Lower leg skin (tissue), 4 donors: ENCODE data around the gene P2RX2. TPM values are rescaled to one million over a fixed set of nuclear protein-coding genes. Genes with fewer than 3 reads are reported as not detected.

Source experiments
- DNase-seq, 2 donors: peaks; one replicate each; pipeline ENCODE4 v3.0.0-alpha.2; 2019; ENCODE audit warnings: low spot score in 2 of 2
- H3K4me3 ChIP-seq: fragments of 200-600 bp; sonication (generic); 2 replicates; pipeline ENCODE4 v1.5.1; 2017; ENCODE audit warnings: mild to moderate bottlenecking, low read depth; ENCODE audit not compliant: poor library complexity, severe bottlenecking
- POLR2A ChIP-seq, 2 donors: fragments of 450-650 bp; IDR thresholded peaks; one replicate each; pipeline ENCODE4 v1.6.1; 2016 to 2017; ENCODE audit warnings: antibody characterized with exemption in 2 of 2, mild to moderate bottlenecking in 1 of 2, moderate library complexity in 1 of 2
- WGBS, 2 donors: methylation state at CpG; one replicate each; pipeline ENCODE4 v1.1.5; 2018; 5-methylcytosine and 5-hydroxymethylcytosine counted together
- intact Hi-C: fragments of 100-400 bp; cut with DNase I; formaldehyde crosslinking; loops from one replicate; pipeline ENCODE4 v1.15.0; 2023; ENCODE audit warnings: low total_unique reads
- total RNA-seq, 4 donors: library from RNA; depleted of rRNA; stranded (reverse); fragments of >200 nt; gene quantifications; one replicate each; pipeline ENCODE4 v1.1.0, GENCODE V29; 2016
- TF ChIP-seq, protein P1 (sequence below), 3 donors: fragments of 450-650 bp; IDR thresholded peaks; one replicate each; pipeline ENCODE4 v1.5.1; 2016; ENCODE audit warnings: antibody characterized with exemption in 3 of 3, mild to moderate bottlenecking in 3 of 3, moderate library complexity in 2 of 3

P2RX2 gene
- total RNA-seq, 4 donors from 2014 or later, result not detected

DNA sequence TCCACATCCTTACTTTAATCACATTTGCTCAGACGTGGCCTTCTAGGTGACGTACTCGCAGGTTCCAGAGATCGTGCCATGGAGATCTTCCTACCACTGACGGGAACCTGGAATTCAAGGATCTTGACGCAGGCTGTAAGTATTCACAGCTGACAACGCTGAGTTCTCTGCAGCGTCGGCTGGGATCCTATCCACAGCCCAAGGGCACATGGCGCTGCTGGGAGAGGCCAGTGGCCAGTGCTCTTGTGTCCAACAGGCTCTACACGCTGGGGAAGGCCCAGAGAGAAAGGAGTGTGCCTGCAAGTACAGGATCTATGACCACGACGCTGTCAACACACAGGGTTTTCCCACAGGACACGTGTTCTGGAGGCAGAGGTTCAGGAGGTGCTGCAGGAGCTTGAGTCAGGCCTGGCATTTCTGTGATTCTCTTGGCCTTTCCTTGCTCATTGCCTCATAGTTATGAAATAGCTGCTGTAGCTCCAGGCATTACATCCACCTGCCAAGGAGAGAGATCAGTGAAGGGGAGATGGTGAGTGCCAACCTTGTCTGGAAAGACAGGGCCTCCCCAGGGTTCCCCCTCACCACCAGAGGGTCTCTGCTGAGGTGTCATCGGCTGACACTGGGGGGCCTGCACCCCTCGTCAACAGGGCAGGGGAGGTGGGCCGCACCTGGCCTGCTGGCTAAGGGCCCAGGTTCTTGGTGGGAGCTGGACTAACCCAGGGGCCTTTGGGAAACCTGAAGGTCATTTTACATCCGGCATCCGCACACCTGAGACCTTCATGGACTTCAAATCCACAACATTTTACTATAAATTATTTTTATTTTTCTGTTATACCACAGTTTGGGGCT lies 29.5 kb upstream of the P2RX2 start:
- WGBS, 2 donors, result 92 to 96% methylated on average over 17 to 19 of the region's 19 CpGs

GRCh38 chr12:132591107-132591935 lies 27.3 kb upstream of the P2RX2 start:
- TF ChIP-seq, protein P1, sequence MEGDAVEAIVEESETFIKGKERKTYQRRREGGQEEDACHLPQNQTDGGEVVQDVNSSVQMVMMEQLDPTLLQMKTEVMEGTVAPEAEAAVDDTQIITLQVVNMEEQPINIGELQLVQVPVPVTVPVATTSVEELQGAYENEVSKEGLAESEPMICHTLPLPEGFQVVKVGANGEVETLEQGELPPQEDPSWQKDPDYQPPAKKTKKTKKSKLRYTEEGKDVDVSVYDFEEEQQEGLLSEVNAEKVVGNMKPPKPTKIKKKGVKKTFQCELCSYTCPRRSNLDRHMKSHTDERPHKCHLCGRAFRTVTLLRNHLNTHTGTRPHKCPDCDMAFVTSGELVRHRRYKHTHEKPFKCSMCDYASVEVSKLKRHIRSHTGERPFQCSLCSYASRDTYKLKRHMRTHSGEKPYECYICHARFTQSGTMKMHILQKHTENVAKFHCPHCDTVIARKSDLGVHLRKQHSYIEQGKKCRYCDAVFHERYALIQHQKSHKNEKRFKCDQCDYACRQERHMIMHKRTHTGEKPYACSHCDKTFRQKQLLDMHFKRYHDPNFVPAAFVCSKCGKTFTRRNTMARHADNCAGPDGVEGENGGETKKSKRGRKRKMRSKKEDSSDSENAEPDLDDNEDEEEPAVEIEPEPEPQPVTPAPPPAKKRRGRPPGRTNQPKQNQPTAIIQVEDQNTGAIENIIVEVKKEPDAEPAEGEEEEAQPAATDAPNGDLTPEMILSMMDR (IDR thresholded peaks at IDR 0.05), result no peak
- no peak overlapping the region for H3K4me3 ChIP-seq
- no peak for DNase-seq
- intact Hi-C loops, result no loop called here
- WGBS, 2 donors, result 92 to 93% methylated on average over 45 of the region's 45 CpGs

More for the DNA sequence above, 29.5 kb upstream of the P2RX2 start:
- DNase-seq, result no peak
- intact Hi-C loops, result no loop called here
- TF ChIP-seq, protein P1 (IDR thresholded peaks at IDR 0.05), result no peak
- TF ChIP-seq POLR2A (IDR thresholded peaks at IDR 0.05), result no peak
- no peak overlapping the region for H3K4me3 ChIP-seq

GRCh38 chr12:132592282-132592970 lies 26.1 kb upstream of the P2RX2 start:
- no peak for DNase-seq
- TF ChIP-seq, protein P1 (IDR thresholded peaks at IDR 0.05), result no peak
- TF ChIP-seq POLR2A (IDR thresholded peaks at IDR 0.05), result no peak
- WGBS, 2 donors, result 81 to 87% methylated on average over 38 of the region's 38 CpGs
- no peak overlapping the region for H3K4me3 ChIP-seq
- intact Hi-C loops, result no loop called here

DNA sequence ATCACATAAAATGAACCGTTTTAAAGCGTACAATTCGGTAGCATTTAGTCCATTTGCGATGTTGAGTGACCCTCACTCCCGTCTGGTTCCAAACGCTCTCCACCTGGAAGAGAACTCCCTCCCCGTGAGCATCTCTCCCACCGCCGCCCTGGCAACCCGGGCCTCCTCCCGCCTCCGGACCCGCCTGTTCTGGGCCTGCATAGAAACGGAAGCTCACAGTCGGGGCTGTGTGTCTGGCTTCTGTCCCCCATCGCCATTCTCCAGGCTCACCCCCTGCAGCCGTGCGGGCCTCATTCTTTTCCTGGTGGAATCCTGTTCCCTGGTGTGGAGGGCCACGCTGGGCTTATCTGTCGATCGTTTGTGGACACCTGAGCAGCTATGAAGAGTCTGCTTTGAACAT lies 25.5 kb upstream of the P2RX2 start:
- H3K4me3 ChIP-seq, result no peak overlapping the region
- TF ChIP-seq, protein P1 (IDR thresholded peaks at IDR 0.05), result no peak
- TF ChIP-seq POLR2A (IDR thresholded peaks at IDR 0.05), result no peak
- no peak for DNase-seq
- intact Hi-C loops, result no loop called here
- 82 to 84% methylated on average over 21 of the region's 21 CpGs for WGBS, 2 donors

GRCh38 chr12:132593521-132593920 lies 25.1 kb upstream of the P2RX2 start:
- no peak for DNase-seq
- 69 to 75% methylated on average over 16 to 18 of the region's 18 CpGs for WGBS, 2 donors
- intact Hi-C loops, result no loop called here
- TF ChIP-seq, protein P1 (IDR thresholded peaks at IDR 0.05), result no peak
- no peak overlapping the region for H3K4me3 ChIP-seq
